MM.1S (cell line): ENCODE results near the gene IGSF10.

Experiments
- DNase-seq: peaks from one replicate; pipeline ENCODE4 v3.0.0-alpha.2; 2015
- H2AFZ ChIP-seq: fragments of 300-600 bp; sonication (generic); 2 replicates; pipeline ENCODE4 v1.6.0; 2016; ENCODE audit warnings: antibody characterized with exemption, low read length
- H3F3A ChIP-seq: fragments of 300-600 bp; sonication (generic); 2 replicates; pipeline ENCODE4 v1.6.1; 2016; ENCODE audit warnings: mild to moderate bottlenecking, antibody characterized with exemption, low read length, moderate library complexity, mixed read lengths; ENCODE audit not compliant: insufficient read depth
- H3K27ac ChIP-seq: fragments of 300-600 bp; sonication (generic); 2 replicates; pipeline ENCODE4 v1.5.1; 2016; ENCODE audit warnings: mild to moderate bottlenecking, low read length
- H3K27me3 ChIP-seq: fragments of 300-600 bp; sonication (generic); replicated peaks from 2 replicates; pipeline ENCODE4 v1.6.0; 2016; ENCODE audit warnings: low read length; ENCODE audit not compliant: insufficient read depth
- H3K36me3 ChIP-seq: fragments of 300-600 bp; sonication (generic); replicated peaks from 2 replicates; pipeline ENCODE4 v1.6.1; 2016; ENCODE audit warnings: mild to moderate bottlenecking, low read length, mixed read lengths; ENCODE audit not compliant: insufficient read depth
- H3K4me1 ChIP-seq: fragments of 300-600 bp; sonication (generic); 2 replicates; pipeline ENCODE4 v1.6.1; 2016; ENCODE audit warnings: low read length, mixed read lengths
- H3K4me2 ChIP-seq: fragments of 300-600 bp; sonication (generic); 2 replicates; pipeline ENCODE4 v1.6.0; 2016; ENCODE audit warnings: low read depth, low read length
- H3K4me3 ChIP-seq: fragments of 300-600 bp; sonication (generic); 2 replicates; pipeline ENCODE4 v1.5.1; 2016; ENCODE audit warnings: low read length, mixed read lengths
- H3K79me2 ChIP-seq: fragments of 300-600 bp; sonication (generic); 2 replicates; pipeline ENCODE4 v1.6.1; 2016; ENCODE audit warnings: mixed run types, low read length, mixed read lengths
- H3K9ac ChIP-seq: fragments of 300-600 bp; sonication (generic); 2 replicates; pipeline ENCODE4 v1.6.1; 2016; ENCODE audit warnings: low read length, mixed read lengths
- H3K9me2 ChIP-seq: fragments of 300-600 bp; sonication (generic); replicated peaks from 2 replicates; pipeline ENCODE4 v1.6.1; 2016; ENCODE audit warnings: mild to moderate bottlenecking, low read length, mixed read lengths; ENCODE audit not compliant: insufficient read depth
- H3K9me3 ChIP-seq: fragments of 300-600 bp; sonication (generic); replicated peaks from 2 replicates; pipeline ENCODE4 v1.6.1; 2016; ENCODE audit warnings: mild to moderate bottlenecking, low read length, mixed read lengths; ENCODE audit not compliant: insufficient read depth
- H4K20me1 ChIP-seq: fragments of 300-600 bp; sonication (generic); 2 replicates; pipeline ENCODE4 v1.6.1; 2016; ENCODE audit warnings: mild to moderate bottlenecking, low read length, moderate library complexity, mixed read lengths; ENCODE audit not compliant: insufficient read depth
- EZH2 ChIP-seq: fragments of 300-600 bp; sonication (generic); optimal IDR thresholded peaks from 2 replicates; pipeline ENCODE3; 2017; ENCODE audit warnings: low read depth, mild to moderate bottlenecking, antibody characterized with exemption, low read length, mixed read lengths
- EZH2phosphoT487 ChIP-seq: fragments of 300-600 bp; sonication (generic); IDR thresholded peaks from 2 replicates; pipeline ENCODE4 v1.6.1; 2018; ENCODE audit warnings: antibody characterized with exemption, low read length
- TF ChIP-seq, protein P1 (sequence below): fragments of 300-600 bp; sonication (generic); IDR thresholded peaks from 2 replicates; pipeline ENCODE4 v1.5.1; 2016; ENCODE audit warnings: antibody characterized with exemption, low read length, mixed read lengths

IGSF10 gene

GRCh38 chr3:151419806-151420205 lies 41.1 kb downstream of the IGSF10 start:
- H3F3A ChIP-seq = no peaks in the 10 kb centered on the region
- no peaks in the 10 kb centered on the region for H3K79me2 ChIP-seq
- H3K4me3 ChIP-seq = no peak overlapping the region
- H3K36me3 ChIP-seq = no peaks in the 10 kb centered on the region
- TF ChIP-seq EZH2 (no peak), EZH2phosphoT487 (no peak)
- TF ChIP-seq, protein P1, sequence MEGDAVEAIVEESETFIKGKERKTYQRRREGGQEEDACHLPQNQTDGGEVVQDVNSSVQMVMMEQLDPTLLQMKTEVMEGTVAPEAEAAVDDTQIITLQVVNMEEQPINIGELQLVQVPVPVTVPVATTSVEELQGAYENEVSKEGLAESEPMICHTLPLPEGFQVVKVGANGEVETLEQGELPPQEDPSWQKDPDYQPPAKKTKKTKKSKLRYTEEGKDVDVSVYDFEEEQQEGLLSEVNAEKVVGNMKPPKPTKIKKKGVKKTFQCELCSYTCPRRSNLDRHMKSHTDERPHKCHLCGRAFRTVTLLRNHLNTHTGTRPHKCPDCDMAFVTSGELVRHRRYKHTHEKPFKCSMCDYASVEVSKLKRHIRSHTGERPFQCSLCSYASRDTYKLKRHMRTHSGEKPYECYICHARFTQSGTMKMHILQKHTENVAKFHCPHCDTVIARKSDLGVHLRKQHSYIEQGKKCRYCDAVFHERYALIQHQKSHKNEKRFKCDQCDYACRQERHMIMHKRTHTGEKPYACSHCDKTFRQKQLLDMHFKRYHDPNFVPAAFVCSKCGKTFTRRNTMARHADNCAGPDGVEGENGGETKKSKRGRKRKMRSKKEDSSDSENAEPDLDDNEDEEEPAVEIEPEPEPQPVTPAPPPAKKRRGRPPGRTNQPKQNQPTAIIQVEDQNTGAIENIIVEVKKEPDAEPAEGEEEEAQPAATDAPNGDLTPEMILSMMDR = no peak
- DNase-seq = no peak
- H3K9ac ChIP-seq = no peak overlapping the region
- H3K9me2 ChIP-seq = no peaks in the 10 kb centered on the region
- H3K9me3 ChIP-seq = no peaks in the 10 kb centered on the region
- H3K27me3 ChIP-seq = no peaks in the 10 kb centered on the region
- no peaks in the 10 kb centered on the region for H3K4me1 ChIP-seq
- H3K27ac ChIP-seq = no peak overlapping the region
- no peaks in the 10 kb centered on the region for H4K20me1 ChIP-seq
- no peak overlapping the region for H3K4me2 ChIP-seq
- H2AFZ ChIP-seq = no peak overlapping the region

GRCh38 chr3:151415289-151415688 lies 45.6 kb downstream of the IGSF10 start:
- Histone ChIP-seq H3K27ac (no peak overlapping the region), H3K36me3 (no peaks in the 10 kb centered on the region), H2AFZ (no peak overlapping the region), H3K79me2 (no peaks in the 10 kb centered on the region), H3K4me1 (no peaks in the 10 kb centered on the region), H3K27me3 (no peaks in the 10 kb centered on the region), H4K20me1 (no peaks in the 10 kb centered on the region), H3K9ac (no peak overlapping the region), H3K9me2 (no peaks in the 10 kb centered on the region), H3K4me2 (no peak overlapping the region), H3K4me3 (no peak overlapping the region), H3F3A (no peaks in the 10 kb centered on the region), H3K9me3 (no peaks in the 10 kb centered on the region)
- TF ChIP-seq EZH2 = no peak
- no peak for TF ChIP-seq EZH2phosphoT487
- TF ChIP-seq, protein P1 = no peak
- no peak for DNase-seq

GRCh38 chr3:151412989-151413388 lies 47.9 kb downstream of the IGSF10 start:
- no peak overlapping the region for H3K4me2 ChIP-seq
- H3F3A ChIP-seq = no peaks in the 10 kb centered on the region
- no peaks in the 10 kb centered on the region for H3K9me2 ChIP-seq
- H3K9me3 ChIP-seq = no peaks in the 10 kb centered on the region
- no peak overlapping the region for H3K4me3 ChIP-seq
- H3K9ac ChIP-seq = no peak overlapping the region
- no peak overlapping the region for H2AFZ ChIP-seq
- H3K27ac ChIP-seq = no peak overlapping the region
- TF ChIP-seq, protein P1 = no peak
- no peaks in the 10 kb centered on the region for H3K4me1 ChIP-seq
- no peak for DNase-seq
- no peaks in the 10 kb centered on the region for H3K79me2 ChIP-seq
- H4K20me1 ChIP-seq = no peaks in the 10 kb centered on the region
- H3K36me3 ChIP-seq = no peaks in the 10 kb centered on the region
- H3K27me3 ChIP-seq = no peaks in the 10 kb centered on the region
